ENCODE results near the gene ROCK2. TPM values are rescaled to one million over a fixed set of nuclear protein-coding genes. Genes with fewer than 3 reads are reported as not detected.

Gene ROCK2
- total and polyA plus RNA-seq, 2 of the 8 experiments (the other 6 are each of a cell fraction or from before 2014, with no cell fraction given) = 2.7 to 29.0 TPM

- H4K5ac ChIP-seq (ENCODE audit: insufficient read length, low read depth, low read length) = no peak overlapping the region
- H3K79me1 ChIP-seq (ENCODE audit: low read depth, low read length) = no peaks in the 10 kb centered on the region
- no peak overlapping the region for H2AK5ac ChIP-seq (ENCODE audit: low read depth, low read length)
- no peak overlapping the region for H2BK5ac ChIP-seq (ENCODE audit: low read depth, low read length)
- no peak for TF ChIP-seq RXRA (IDR thresholded peaks at IDR 0.05; ENCODE audit: insufficient read depth, low read depth, low read length)
- no peak for TF ChIP-seq ATF3 (IDR thresholded peaks at IDR 0.05; ENCODE audit: insufficient read depth, low read depth, low read length)
- TF ChIP-seq SRF (IDR thresholded peaks at IDR 0.05; ENCODE audit: low read depth, low read length) = no peak
- no peak for TF ChIP-seq ASH2L (IDR thresholded peaks at IDR 0.05; ENCODE audit: low read length)
- TF ChIP-seq TBP (IDR thresholded peaks at IDR 0.05; ENCODE audit: low read depth, low read length) = no peak
- TF ChIP-seq MAFK (IDR thresholded peaks at IDR 0.05; ENCODE audit: low read depth, low read length) = no peak
- no peak for TF ChIP-seq TAF1 (IDR thresholded peaks at IDR 0.05; ENCODE audit: low read depth, low read length)
- TF ChIP-seq CBX5 (IDR thresholded peaks at IDR 0.05; ENCODE audit: low read depth, low read length) = no peak
- TF ChIP-seq BRCA1 (IDR thresholded peaks at IDR 0.05; ENCODE audit: low read depth, low read length) = no peak
- no peak for TF ChIP-seq HDAC2 (IDR thresholded peaks at IDR 0.05; ENCODE audit: borderline replicate concordance in 1 of 2, low read depth in 2 of 2, low read length in 2 of 2)
- TF ChIP-seq SAP30 (IDR thresholded peaks at IDR 0.05; ENCODE audit: insufficient read depth, insufficient replicate concordance, low read length) = no peak
- no peaks in the 10 kb centered on the region for H3K23me2 ChIP-seq (ENCODE audit: low read depth, low read length)
- H2BK120ac ChIP-seq (replicated peaks; ENCODE audit: low read depth, low read length) = no peak overlapping the region
- no peak overlapping the region for H3K23ac ChIP-seq (ENCODE audit: insufficient read length)
- H3K18ac ChIP-seq (ENCODE audit: extremely low read depth, low read length) = no peak overlapping the region
- H3K9ac ChIP-seq (replicated peaks in 1 of 4; ENCODE audit: extremely low read depth in 1 of 4, low read depth in 3 of 4, low read length in 3 of 4) = no peak overlapping the region
- no peaks in the 10 kb centered on the region for H3K36me3 ChIP-seq (ENCODE audit: control insufficient read depth in 2 of 4, insufficient read depth in 4 of 4, low read length in 3 of 4)
- H3K14ac ChIP-seq (ENCODE audit: insufficient read length) = no peak overlapping the region
- no peaks in the 10 kb centered on the region for H4K20me1 ChIP-seq (replicated peaks in 1 of 2; ENCODE audit: control insufficient read depth in 1 of 2, insufficient read depth in 2 of 2, low read length in 2 of 2)
- no peaks in the 10 kb centered on the region; a peak in 1 of 7 replicates for H3K27me3 ChIP-seq (replicated peaks in 1 of 4; ENCODE audit: control insufficient read depth in 3 of 4, extremely low read depth in 1 of 4, insufficient read depth in 3 of 4, low read length in 3 of 4)
- DNase-seq (ENCODE audit: low read depth in 1 of 2, low spot score in 2 of 2) (no peak), FAIRE-seq (no peak)
- no peak overlapping the region for H3K4me2 ChIP-seq (ENCODE audit: insufficient read depth in 1 of 2, low read depth in 2 of 2, low read length in 2 of 2)
- H3K4me1 ChIP-seq (replicated peaks in 1 of 4; ENCODE audit: control insufficient read depth in 3 of 4, insufficient read depth in 4 of 4, low read length in 3 of 4) = no peaks in the 10 kb centered on the region
- no peak overlapping the region for H3K4ac ChIP-seq (replicated peaks; ENCODE audit: insufficient read length, low read depth, low read length)
- no peak overlapping the region for H3K27ac ChIP-seq (ENCODE audit: low read depth, low read length)
- no peak overlapping the region for H2BK12ac ChIP-seq (ENCODE audit: low read depth, low read length)
- H4K91ac ChIP-seq (replicated peaks; ENCODE audit: insufficient read length, low read length) = peak overlapping the region; percentile 10
- ChIA-PET POLR2A (ENCODE audit: partially characterized antibody) (interaction anchor here (0.6 to 2.4 kb wide), 3 partner anchors 10 to 58 kb away, joined by 3 to 5 read pairs (median 5); a partner anchor contains a TSS), CTCF (ENCODE audit: partially characterized antibody) (interaction anchor here (0.6 to 3.1 kb wide), 16 partner anchors 8 to 540 kb away, joined by 3 to 21 read pairs (median 4); a partner anchor contains a TSS)
- H3K9me3 ChIP-seq (ENCODE audit: insufficient read depth in 2 of 2, low read depth in 1 of 2, low read length in 1 of 2) = peaks cover 4 to 5% of the 10 kb centered on the region in 2 experiments; a peak in 3 of 4 replicates
- no peak overlapping the region for H4K8ac ChIP-seq (ENCODE audit: extremely low read depth, insufficient read depth, low read length)
- H2BK20ac ChIP-seq (ENCODE audit: low read length) = no peak overlapping the region
- H3K56ac ChIP-seq (replicated peaks; ENCODE audit: insufficient read length, low read depth, low read length) = no peak overlapping the region
- H2AFZ ChIP-seq (ENCODE audit: low read length) = no peak overlapping the region
- 94% methylated on average over 7 of the region's 7 CpGs; no CpG with 5 or more reads in 1 of the 2 experiments for WGBS, 2 experiments (ENCODE audit: extremely low coverage in 1 of 2, insufficient coverage in 1 of 2, insufficient read length in 1 of 2, insufficient replicate concordance in 2 of 2, low coverage in 1 of 2, low lambda C conversion rate in 2 of 2, missing lambda C conversion rate in 1 of 2)
- no peaks in the 10 kb centered on the region for H3K79me2 ChIP-seq (ENCODE audit: control insufficient read depth in 1 of 2, insufficient read depth in 2 of 2, low read length in 2 of 2)
- no peak overlapping the region for H2BK15ac ChIP-seq (ENCODE audit: low read length)
- H3K4me3 ChIP-seq (ENCODE audit: extremely low read depth in 1 of 4, insufficient read depth in 2 of 4, low read depth in 3 of 4, low read length in 4 of 4) = no peak overlapping the region
Measured at GRCh38 chr2:11144077-11144737, 200.2 kb downstream of the ROCK2 start.

Data from H1 (cell line).